GM12865 (cell line): Measurements from ENCODE around the gene INSR.

Experiments used
- DNase-seq: peaks from one replicate; pipeline ENCODE4 v3.0.0; 2010; ENCODE audit warnings: low read depth
- H3K4me3 ChIP-seq: 2 replicates; pipeline ENCODE4 v1.5.1; 2011; ENCODE audit warnings: mild to moderate bottlenecking, low read depth, low read length, control low read depth
- TF ChIP-seq, protein P1 (sequence below): IDR thresholded peaks from 2 replicates; pipeline ENCODE4 v1.5.1; 2011; ENCODE audit warnings: low read length, control low read depth, low read depth, inconsistent platforms; ENCODE audit not compliant: insufficient read depth; ENCODE audit errors: missing control alignments

The INSR gene

DNA sequence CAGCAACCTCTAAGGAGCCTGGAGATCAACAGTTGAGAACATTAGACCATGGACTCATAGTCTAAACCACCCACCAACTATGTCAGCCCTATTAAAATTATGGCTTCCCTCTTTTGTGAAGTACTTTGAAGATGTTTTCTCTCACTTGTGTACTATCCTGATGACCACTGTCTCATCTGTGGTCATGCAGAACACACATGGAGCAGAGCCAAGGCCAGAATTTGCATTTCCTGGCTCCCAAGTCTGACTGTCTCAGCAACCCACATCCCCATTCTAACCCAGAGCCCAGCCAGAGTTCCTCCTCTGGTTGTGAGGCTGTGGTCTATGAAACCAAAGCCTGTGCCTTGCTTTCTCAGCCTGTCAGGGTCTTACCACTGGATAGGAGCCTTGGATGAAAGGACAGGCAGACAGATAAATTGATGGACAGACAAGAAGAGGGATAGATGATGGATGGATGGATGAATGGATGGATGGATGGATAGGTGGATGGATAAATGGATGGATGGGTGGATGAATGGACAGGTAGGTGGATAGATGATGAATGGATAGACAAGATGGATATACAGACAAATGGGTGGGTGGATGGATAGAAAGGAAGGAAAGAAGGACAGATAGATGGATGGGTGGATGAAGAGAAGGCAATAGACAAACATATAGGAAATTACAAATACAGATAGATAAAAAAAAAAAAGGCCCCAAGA, 189.3 kb downstream of the INSR start:
- DNase-seq: peak; percentile 77
- no peak overlapping the region for H3K4me3 ChIP-seq
- TF ChIP-seq, protein P1, sequence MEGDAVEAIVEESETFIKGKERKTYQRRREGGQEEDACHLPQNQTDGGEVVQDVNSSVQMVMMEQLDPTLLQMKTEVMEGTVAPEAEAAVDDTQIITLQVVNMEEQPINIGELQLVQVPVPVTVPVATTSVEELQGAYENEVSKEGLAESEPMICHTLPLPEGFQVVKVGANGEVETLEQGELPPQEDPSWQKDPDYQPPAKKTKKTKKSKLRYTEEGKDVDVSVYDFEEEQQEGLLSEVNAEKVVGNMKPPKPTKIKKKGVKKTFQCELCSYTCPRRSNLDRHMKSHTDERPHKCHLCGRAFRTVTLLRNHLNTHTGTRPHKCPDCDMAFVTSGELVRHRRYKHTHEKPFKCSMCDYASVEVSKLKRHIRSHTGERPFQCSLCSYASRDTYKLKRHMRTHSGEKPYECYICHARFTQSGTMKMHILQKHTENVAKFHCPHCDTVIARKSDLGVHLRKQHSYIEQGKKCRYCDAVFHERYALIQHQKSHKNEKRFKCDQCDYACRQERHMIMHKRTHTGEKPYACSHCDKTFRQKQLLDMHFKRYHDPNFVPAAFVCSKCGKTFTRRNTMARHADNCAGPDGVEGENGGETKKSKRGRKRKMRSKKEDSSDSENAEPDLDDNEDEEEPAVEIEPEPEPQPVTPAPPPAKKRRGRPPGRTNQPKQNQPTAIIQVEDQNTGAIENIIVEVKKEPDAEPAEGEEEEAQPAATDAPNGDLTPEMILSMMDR: no peak

DNA sequence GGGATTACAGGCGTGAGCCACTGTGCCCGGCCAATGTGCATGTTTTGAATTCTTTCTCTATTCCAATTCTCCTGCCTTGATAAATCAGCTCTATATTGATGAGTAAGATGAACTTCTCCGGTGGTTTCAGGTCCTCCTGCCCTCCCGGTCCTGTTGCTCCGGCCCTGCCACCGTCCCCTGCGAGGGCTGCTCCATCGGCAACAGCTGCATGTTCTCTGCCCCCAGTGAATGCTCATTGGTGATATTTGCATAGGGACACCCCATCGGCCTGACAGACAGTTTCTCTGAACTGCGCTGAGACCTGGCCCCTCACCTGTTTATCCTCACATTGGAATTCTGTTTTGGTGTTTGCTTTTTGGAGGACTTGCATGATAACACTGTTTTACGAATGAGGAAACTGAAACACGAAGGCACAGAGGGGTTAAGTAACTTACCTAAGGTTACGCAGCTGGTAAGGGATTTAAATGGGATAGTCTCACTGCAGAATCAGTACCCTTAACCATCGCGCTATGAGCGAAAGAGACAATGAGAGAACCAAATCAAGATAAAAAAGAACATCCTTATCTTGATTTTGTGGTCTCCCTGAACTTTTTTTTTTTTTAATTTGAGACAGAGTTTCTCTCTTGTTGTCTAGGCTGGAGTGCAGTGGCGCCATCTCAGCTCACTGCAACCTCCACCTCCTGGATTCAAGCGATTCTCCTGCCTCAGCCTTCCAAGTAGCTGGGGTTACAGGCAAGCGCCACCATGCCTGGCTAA, 192.5 kb downstream of the INSR start:
- DNase-seq: no peak
- H3K4me3 ChIP-seq: no peak overlapping the region
- TF ChIP-seq, protein P1: no peak

DNA sequence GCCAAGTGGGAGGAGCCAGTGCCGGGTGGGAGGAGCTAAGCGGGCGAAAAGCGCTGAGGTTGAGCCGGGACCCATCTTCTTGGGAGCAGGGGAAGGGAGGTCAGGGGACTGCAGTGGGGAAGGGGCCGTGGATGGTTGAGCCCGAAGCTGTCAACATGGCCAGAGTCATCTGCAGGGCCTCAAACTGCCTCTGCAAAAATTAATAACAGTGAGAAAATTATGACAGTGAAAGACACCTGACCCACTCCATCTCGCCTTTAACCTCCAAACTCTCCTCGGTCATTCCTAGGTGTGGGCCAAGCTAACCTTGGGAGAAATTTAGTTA, 194.7 kb downstream of the INSR start:
- no peak for DNase-seq
- TF ChIP-seq, protein P1: no peak
- peak overlapping the region; percentile 64 for H3K4me3 ChIP-seq

DNA sequence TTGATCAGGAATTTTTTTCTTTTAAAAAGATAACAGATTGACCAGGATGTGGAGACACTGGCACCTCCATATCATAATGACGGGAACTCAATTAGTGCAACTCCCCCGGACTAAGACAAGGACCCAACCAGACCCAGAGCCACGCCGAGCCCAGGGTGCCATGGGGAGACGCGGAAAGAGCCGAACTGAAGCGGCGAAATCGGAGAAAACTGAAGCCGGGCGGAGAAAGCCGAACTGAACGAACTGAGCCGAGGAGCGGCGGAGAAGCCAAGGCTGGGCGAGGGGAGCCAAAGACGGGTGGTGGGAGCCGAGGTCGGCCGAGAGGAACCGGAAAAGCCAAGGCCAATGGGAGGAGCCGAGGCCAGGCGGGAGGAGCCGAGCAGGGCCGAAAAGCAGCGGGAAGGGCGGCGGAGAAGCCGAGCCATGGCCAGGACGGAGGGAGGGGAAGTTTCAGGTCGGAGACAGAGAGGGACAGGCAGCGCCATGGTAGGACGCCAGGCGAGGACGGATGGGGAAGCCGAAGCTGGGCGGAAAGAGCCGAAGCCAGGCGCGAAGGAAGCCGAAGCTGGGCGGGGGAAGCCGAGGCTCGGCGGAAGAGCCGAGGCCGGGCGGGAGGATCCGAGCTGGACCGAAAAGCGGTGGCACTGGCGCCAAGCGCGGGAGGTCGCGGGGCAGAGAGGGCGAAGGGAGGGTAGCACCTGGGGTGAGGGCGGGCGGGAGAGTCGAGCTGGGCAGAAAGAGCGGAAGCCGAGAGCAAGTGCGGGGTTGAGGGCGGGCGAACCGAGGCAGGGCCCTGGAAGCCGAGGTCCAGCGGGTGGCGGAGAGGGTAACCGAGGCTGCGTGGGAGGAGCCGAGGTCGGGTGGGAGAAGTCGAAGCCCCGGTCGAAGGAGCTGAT, 195.3 kb downstream of the INSR start:
- DNase-seq: peak; percentile 96
- peak overlapping the region; percentile 64 for H3K4me3 ChIP-seq
- TF ChIP-seq, protein P1: no peak

DNA sequence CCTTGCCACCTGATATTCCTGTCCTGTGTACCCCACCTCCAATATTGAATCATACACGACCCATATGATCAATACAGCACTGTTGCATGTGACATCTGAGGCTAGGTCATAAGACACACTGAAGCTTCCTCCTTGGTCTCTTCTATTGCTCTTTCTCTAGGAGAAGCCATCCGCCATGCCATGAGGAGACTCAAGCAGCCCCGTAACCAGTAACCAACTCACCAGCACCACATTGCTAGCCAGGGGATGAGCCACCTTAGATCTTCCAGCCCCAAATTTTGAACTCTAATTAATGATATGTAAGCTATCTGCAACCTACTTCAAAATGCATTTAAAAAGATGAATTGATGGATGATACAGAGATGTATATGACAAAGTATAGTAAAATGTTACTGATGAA, 196.1 kb downstream of the INSR start:
- DNase-seq: no peak
- TF ChIP-seq, protein P1: no peak
- peak overlapping the region; percentile 64 for H3K4me3 ChIP-seq

DNA sequence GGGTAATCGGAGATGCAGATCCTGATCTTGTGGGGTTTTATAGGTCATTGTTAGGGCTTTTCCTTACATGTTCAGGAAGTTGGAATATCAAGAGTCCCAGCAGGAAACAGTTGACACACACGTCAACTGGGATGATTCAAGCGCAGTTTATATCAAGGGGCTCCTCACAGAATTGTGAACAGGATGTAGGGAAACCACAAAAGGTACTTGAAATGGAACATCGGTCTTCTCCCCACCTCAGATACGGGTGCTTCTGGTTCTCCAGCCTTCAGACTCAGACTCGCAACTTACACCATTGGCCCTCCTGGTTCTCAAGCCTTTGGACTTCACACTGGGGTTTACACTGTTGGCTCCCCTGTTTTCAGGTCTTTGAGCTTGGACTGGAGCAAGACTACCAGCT, 205.2 kb downstream of the INSR start:
- TF ChIP-seq, protein P1: no peak
- no peak for DNase-seq
- no peak overlapping the region for H3K4me3 ChIP-seq
